Fibroblast of pulmonary artery (primary cell): ENCODE measurements around the gene RFX5.

ENCODE experiments used
- DNase-seq: peaks from one replicate; pipeline ENCODE4 v3.0.0-alpha.2; 2010; ENCODE audit warnings: low read depth
- H3K4me3 ChIP-seq: replicated peaks from 2 replicates; pipeline ENCODE4 v1.5.1; 2011; ENCODE audit warnings: low read depth, mild to moderate bottlenecking, control low read depth, low read length, moderate library complexity
- TF ChIP-seq, protein P1 (sequence below): IDR thresholded peaks from 2 replicates; pipeline ENCODE4 v1.5.1; 2011; ENCODE audit warnings: mild to moderate bottlenecking, control low read depth, low read length, inconsistent platforms; ENCODE audit errors: missing control alignments

The RFX5 gene

DNA sequence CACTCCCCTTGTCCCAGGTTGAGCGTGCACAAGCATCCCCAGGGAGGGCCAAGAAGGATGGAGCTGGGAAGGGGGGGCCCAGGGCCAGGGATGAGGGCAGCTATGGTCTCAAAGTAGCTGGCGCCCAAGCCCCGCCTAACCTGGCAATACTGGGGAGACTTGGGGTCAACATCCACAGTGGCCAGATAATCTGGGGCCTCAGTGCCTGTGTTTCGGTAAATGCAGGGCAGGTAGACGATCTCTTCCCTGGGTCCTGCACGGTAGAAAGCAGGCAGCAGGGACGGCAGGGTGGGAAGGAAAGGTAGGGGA, 22.2 kb upstream of the RFX5 start:
- DNase-seq = no peak
- no peak overlapping the region for H3K4me3 ChIP-seq
- TF ChIP-seq, protein P1, sequence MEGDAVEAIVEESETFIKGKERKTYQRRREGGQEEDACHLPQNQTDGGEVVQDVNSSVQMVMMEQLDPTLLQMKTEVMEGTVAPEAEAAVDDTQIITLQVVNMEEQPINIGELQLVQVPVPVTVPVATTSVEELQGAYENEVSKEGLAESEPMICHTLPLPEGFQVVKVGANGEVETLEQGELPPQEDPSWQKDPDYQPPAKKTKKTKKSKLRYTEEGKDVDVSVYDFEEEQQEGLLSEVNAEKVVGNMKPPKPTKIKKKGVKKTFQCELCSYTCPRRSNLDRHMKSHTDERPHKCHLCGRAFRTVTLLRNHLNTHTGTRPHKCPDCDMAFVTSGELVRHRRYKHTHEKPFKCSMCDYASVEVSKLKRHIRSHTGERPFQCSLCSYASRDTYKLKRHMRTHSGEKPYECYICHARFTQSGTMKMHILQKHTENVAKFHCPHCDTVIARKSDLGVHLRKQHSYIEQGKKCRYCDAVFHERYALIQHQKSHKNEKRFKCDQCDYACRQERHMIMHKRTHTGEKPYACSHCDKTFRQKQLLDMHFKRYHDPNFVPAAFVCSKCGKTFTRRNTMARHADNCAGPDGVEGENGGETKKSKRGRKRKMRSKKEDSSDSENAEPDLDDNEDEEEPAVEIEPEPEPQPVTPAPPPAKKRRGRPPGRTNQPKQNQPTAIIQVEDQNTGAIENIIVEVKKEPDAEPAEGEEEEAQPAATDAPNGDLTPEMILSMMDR = no peak

DNA sequence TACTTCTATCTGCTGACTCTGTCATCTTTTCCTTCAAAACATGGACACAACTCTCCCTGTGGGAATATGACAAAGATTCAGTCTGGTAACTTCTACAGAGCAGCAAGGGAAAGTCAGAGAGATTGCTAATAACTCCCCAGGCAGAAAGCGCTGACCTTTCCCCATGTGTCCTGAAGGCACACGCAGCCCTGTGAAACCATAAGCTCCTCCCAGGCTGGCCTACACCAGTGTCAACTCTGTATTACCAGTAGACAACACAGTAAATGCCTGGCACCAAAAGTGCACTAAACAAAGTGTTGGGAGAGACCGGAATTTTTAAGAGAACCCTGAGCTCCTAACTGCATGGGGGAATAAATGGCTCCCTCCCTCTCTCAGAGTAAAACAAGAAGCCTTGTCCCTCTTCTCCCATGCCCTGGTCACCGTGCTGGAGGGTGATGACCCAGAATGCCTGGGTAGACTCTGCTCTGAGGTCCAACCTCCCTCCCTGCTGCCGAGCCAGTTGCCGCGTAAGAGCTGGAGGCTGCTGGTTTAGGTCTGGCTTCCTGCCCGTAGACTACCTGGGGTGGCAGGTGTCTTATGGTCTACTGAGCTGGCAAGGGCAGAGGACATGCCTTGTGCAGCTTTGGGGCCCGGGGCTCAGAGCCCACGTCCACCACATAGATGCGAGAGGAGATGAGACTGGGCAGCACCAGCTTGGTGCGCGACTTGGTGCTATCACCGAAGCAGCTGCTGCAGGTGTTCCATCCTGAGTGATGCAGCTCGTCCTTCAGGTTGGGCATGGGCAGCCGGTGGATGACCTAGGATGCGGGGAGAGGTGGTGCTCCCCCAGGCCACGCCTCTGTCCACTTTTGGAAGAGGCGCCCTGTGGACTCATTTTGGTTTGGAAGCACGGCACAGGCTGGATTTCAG, 21.6 kb upstream of the RFX5 start:
- TF ChIP-seq, protein P1 = no peak
- no peak overlapping the region for H3K4me3 ChIP-seq
- no peak for DNase-seq

DNA sequence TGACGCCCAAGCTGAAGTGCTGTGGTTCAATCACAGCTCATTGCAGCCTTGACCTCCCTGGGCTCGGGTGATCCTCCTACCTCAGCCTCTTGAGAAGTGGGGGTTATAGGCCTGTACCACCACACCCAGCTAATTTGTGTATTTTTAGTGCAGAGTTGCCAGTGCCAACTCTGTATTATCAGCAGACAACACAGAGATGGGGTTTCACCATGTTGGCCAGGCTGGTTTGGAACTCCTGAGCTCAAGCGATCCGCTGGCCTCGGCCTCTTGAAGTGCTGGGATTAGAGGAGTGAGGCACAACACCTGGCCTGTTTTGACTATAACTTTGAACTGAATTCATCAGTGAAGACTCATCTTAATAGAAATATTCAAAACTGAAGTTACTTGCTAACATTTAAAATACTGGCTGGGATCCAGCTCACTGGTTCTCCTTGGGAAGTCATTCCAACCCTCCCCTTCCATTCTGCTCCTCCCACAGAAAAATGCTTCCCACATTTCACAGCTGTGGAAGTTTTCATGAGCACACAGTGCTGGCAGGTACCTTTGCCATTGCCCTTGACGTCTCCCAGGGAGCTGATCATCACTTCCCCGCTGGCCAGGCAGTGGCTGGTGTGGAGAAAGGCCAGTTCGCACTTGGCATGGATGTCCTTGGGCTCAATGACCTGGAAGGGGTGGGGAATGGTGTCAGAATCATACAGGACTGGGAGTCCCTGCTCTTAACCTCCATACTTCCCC, 20.8 kb upstream of the RFX5 start:
- TF ChIP-seq, protein P1 = no peak
- DNase-seq = peak; percentile 40
- H3K4me3 ChIP-seq = no peak overlapping the region

DNA sequence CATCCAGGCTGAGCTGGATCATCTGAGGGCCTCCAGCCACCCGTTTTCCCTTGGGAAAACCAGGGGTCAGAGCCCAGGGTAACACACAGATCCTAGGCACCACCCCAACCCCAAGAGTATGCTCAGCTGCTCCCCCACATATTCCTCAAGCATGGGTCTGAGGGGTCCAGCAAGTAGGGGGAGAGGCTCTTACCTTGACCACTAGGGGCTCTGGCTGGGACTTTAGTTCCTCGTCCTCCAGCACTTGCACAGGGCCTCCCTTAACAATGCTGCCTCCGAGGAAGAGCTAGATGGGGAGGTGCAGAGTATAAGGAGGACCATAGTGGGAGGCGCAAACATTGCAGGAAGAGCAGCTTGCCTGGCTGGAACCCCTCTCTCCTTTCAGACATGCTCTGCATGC, 17.9 kb upstream of the RFX5 start:
- no peak for DNase-seq
- no peak overlapping the region for H3K4me3 ChIP-seq
- TF ChIP-seq, protein P1 = no peak

DNA sequence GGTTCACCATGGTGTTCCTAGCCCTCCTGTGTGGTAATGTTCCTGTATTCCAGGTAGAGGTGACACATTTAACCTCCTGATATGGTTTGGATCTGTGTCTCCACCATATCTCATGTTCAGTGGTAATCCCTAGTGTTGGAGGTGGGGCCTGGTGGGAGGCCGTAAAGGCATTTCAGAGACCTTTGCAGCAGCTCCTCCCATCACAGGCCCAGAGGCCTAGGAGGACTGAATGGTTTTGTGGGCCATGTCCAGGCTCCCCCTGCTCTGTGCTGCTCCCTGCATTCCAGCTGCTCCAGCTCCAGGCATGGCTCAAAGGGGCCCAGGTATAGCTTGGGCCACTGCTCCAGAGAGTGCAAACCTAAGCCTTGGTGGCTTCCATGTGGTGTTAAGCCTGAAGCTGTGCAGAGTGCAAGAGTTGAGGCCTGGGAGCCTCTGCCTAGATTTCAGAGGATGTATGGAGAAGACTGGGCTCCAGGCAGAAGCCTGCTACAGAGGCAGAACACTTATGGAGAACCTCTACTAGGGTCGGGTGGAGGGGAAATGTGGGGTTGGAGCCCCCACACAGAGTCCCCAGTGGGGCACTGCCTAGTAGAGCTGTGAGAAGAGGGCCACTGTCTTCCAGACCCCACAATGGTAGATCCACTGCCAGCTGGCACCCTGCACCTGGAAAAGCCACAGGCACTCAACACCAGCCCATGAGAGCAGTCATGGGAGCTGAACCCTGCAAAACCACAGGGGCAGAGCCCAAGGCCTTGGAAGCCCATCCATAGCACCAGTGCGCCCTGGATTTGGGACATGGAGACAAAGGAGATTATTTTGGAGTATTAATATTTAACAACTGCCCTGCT, 15.5 kb upstream of the RFX5 start:
- no peak for DNase-seq
- TF ChIP-seq, protein P1 = no peak
- H3K4me3 ChIP-seq = no peak overlapping the region

DNA sequence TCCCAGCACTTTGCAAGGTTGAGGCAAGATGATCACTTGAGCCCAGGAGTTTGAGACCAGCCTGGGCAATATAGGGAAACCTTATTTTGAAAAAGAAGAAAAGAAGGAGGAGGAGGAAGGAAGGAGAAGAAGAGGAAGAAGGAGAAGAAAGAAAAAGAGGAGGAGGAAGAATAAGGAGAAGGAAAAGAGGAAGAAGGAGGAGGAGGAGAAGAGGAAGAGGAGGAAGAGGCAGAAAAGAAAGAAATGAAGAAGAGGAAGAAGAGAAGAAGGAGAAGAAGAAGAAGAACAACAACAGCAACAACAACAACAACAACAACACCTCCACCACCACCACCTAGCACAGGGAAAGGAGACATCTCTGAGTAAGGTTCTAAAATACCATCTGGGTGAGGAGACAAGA, 14.8 kb upstream of the RFX5 start:
- TF ChIP-seq, protein P1 = no peak
- no peak overlapping the region for H3K4me3 ChIP-seq
- DNase-seq = no peak
